Measurements from ENCODE around the gene SPATA6. TPM values are rescaled to one million over a fixed set of nuclear protein-coding genes. Genes with fewer than 3 reads are reported as not detected.
"Not testable (repeated sequence)": the region's sequence is repeated elsewhere in the genome, so short reads cannot be mapped to it uniquely, and the experiment has no call there.

Gene SPATA6
- total and polyA plus RNA-seq, 2 experiments from 2014 or later, result 7.4 to 7.6 TPM

DNA sequence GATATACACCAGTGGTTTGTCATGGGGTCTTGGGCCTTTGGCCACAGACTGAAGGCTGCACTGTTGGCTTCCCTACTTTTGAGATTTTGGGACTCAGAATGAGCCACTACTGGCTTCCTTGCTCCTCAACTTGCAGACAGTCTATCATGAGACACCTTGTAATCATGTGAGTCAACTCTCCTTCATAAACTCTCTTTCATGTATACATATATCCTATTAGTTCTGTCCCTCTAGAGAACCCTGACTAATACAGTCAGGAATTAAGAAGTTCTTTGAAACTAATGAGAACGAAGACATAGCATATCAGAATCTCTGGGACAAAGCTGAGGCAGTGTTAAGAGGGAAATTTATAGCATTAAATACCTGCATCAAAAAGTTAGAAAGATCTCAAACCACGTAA is 138.7 kb downstream of the SPATA6 start:
- Histone ChIP-seq H3K27me3 (no peaks in the 10 kb centered on the region), H3K27ac (no peak overlapping the region), H3K4me3 (no peak overlapping the region), H3K36me3 (no peaks in the 10 kb centered on the region), H3K9me3 (ENCODE audit: low read depth) (no peaks in the 10 kb centered on the region), H3K4me1 (ENCODE audit: low read depth) (peaks cover 1% of the 10 kb centered on the region)
- TF ChIP-seq, protein P1, sequence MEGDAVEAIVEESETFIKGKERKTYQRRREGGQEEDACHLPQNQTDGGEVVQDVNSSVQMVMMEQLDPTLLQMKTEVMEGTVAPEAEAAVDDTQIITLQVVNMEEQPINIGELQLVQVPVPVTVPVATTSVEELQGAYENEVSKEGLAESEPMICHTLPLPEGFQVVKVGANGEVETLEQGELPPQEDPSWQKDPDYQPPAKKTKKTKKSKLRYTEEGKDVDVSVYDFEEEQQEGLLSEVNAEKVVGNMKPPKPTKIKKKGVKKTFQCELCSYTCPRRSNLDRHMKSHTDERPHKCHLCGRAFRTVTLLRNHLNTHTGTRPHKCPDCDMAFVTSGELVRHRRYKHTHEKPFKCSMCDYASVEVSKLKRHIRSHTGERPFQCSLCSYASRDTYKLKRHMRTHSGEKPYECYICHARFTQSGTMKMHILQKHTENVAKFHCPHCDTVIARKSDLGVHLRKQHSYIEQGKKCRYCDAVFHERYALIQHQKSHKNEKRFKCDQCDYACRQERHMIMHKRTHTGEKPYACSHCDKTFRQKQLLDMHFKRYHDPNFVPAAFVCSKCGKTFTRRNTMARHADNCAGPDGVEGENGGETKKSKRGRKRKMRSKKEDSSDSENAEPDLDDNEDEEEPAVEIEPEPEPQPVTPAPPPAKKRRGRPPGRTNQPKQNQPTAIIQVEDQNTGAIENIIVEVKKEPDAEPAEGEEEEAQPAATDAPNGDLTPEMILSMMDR (IDR thresholded peaks at IDR 0.05; ENCODE audit: low read depth, low read length), result no peak
- DNase-seq (ENCODE audit: low read depth in 1 of 2, low spot score in 1 of 2), result no peak

DNA sequence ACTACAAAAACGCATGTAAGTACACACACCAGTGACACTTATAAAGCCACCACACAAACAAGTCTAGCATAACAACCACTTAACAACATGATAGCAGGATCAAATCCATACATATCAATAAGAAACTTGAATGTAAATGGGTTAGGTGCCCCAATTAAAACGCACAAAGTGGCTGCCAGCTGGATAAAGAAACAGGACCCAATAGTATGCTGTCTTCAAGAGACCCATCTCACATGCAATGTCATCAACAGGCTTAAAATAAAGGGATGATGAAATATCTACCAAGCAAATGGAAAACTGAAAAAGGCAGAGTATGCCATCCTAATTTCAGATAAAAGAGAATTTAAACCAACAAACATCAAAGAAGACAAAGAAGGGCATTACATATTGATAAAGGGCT is 139.9 kb downstream of the SPATA6 start:
- H3K27ac ChIP-seq, result no peak overlapping the region
- TF ChIP-seq, protein P1 (IDR thresholded peaks at IDR 0.05; ENCODE audit: low read depth, low read length), result no peak
- no peak overlapping the region for H3K4me3 ChIP-seq
- no peaks in the 10 kb centered on the region for H3K4me1 ChIP-seq (ENCODE audit: low read depth)
- no peaks in the 10 kb centered on the region for H3K9me3 ChIP-seq (ENCODE audit: low read depth)
- no peaks in the 10 kb centered on the region for H3K36me3 ChIP-seq
- DNase-seq (ENCODE audit: low read depth in 1 of 2, low spot score in 1 of 2), result no peak
- no peaks in the 10 kb centered on the region for H3K27me3 ChIP-seq

DNA sequence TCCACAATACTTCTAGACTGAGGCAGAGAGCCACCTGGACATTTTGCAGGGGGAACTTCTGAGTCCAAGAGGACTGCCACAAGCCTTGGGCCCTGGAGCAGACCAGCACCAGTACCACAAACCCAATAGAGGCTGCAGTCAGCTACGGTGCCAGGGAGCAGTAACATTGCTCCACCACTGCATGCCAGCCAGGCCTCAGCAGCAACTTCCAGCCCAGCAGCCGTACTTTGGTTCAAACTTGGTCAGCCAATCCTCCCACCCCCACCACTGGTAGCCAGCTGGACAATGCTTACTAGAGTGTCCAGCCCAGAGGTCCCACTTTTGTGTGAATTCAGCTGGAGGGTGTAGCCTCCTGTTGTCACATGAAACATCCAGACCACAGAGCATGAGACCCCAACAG is 142.1 kb downstream of the SPATA6 start:
- Histone ChIP-seq H3K4me3 (no peak overlapping the region), H3K27me3 (no peaks in the 10 kb centered on the region), H3K4me1 (ENCODE audit: low read depth) (no peaks in the 10 kb centered on the region), H3K36me3 (no peaks in the 10 kb centered on the region), H3K9me3 (ENCODE audit: low read depth) (no peaks in the 10 kb centered on the region), H3K27ac (no peak overlapping the region)
- DNase-seq (ENCODE audit: low read depth in 1 of 2, low spot score in 1 of 2), result no peak
- TF ChIP-seq, protein P1 (IDR thresholded peaks at IDR 0.05; ENCODE audit: low read depth, low read length), result no peak

DNA sequence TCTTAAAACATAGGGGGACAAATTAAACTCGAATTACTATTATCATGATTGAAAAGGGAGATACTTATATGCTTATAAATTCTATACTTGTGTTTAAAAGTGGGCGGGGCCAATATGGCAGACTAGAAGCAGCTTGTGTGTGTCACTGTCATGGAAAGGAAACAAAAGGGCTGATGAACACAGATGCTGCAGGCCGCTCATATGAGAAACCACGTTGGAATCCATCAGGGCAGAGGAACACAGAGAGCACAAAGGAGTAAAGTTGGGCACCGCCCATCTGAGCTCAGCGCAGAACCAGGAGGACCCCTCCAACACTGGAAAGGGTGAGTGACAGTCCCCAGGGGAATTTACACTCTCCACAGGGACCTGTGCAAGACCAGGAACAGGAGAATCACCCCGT is 142.5 kb downstream of the SPATA6 start:
- H3K4me3 ChIP-seq, result no peak overlapping the region
- H3K9me3 ChIP-seq (ENCODE audit: low read depth), result no peaks in the 10 kb centered on the region
- H3K36me3 ChIP-seq, result no peaks in the 10 kb centered on the region
- no peak overlapping the region for H3K27ac ChIP-seq
- no peaks in the 10 kb centered on the region for H3K4me1 ChIP-seq (ENCODE audit: low read depth)
- H3K27me3 ChIP-seq, result no peaks in the 10 kb centered on the region
- TF ChIP-seq, protein P1 (IDR thresholded peaks at IDR 0.05; ENCODE audit: low read depth, low read length), result no peak
- peak in 1 of 2 donors; percentile 57 for DNase-seq (ENCODE audit: low read depth in 1 of 2, low spot score in 1 of 2)

DNA sequence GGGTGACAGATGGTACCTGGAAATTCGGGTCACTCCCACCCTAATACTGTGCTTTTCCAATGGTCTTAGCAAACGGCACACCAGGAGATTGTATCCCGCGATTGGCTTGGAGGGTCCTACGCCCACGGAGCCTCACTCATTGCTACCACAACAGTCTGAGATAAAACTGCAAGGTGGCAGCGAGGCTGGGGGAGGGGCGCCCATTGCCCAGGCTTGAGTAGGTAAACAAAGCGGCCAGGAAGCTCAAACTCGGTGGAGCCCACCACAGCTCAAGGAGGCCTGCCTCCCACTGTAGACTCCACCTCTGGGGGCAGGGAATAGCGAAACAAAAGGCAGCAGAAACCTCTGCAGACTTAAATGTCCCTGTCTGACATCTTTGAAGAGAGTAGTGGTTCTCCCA is 160.2 kb downstream of the SPATA6 start:
- H3K9me3 ChIP-seq (ENCODE audit: low read depth); H3K36me3 ChIP-seq; H3K4me1 ChIP-seq (ENCODE audit: low read depth); DNase-seq (ENCODE audit: low read depth in 1 of 2, low spot score in 1 of 2); H3K4me3 ChIP-seq; H3K27ac ChIP-seq; H3K27me3 ChIP-seq: not testable (repeated sequence)

DNA sequence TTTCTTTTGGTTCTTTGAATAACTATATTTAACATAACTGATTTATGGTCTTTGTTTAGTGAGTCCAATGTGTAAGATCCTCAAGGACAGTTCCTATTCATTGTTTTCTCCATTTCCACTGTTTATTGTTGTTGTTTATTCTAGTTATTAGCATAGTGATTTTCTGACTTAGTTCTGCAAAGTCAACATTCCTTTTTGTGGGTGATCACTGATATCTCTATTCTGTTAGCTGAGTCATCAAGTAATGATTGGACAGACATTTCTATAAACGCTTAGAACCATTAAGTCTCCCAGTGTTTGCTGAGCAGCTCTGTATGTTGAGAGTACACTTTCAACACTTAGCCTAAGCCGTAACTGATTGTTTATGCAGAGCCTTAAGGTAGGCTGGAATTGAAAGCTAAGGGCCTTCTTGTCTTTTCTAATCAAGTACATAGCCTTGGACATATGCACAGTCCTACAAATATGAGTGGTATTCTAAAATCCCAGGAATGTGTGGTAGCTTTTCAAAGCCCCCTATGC is 162.4 kb downstream of the SPATA6 start:
- Histone ChIP-seq H3K27ac (no peak overlapping the region), H3K4me1 (ENCODE audit: low read depth) (no peaks in the 10 kb centered on the region), H3K36me3 (no peaks in the 10 kb centered on the region), H3K4me3 (no peak overlapping the region), H3K27me3 (no peaks in the 10 kb centered on the region), H3K9me3 (ENCODE audit: low read depth) (no peaks in the 10 kb centered on the region)
- peak in 1 of 2 donors; percentile 2 for DNase-seq (ENCODE audit: low read depth in 1 of 2, low spot score in 1 of 2)
- TF ChIP-seq, protein P1 (IDR thresholded peaks at IDR 0.05; ENCODE audit: low read depth, low read length), result no peak

Measured in cardiac muscle cell (in vitro differentiated cells and primary cell).